Skeletal muscle satellite cell (primary cell): ENCODE results near the gene ESRRB.

Source experiments
- H3K27me3 ChIP-seq: 2 replicates; pipeline ENCODE4 v1.7.0; 2013; ENCODE audit warnings: low read length; ENCODE audit not compliant: control insufficient read depth, insufficient read depth
- H3K36me3 ChIP-seq: 2 replicates; pipeline ENCODE4 v1.7.0; 2013; ENCODE audit warnings: mild to moderate bottlenecking, control low read depth, low read length; ENCODE audit not compliant: insufficient read depth
- H3K4me1 ChIP-seq: 2 replicates; pipeline ENCODE4 v1.7.0; 2013; ENCODE audit warnings: low read length; ENCODE audit not compliant: control insufficient read depth, insufficient read depth
- H3K4me2 ChIP-seq: 2 replicates; pipeline ENCODE4 v1.7.0; 2013; ENCODE audit warnings: mild to moderate bottlenecking, low read length
- H3K4me3 ChIP-seq: 2 replicates; pipeline ENCODE4 v1.7.0; 2013; ENCODE audit warnings: low read length
- H3K9ac ChIP-seq: 2 replicates; pipeline ENCODE4 v1.7.0; 2013; ENCODE audit warnings: mild to moderate bottlenecking, low read depth, low read length, moderate library complexity
- H3K9me3 ChIP-seq: replicated peaks from 2 replicates; pipeline ENCODE4 v1.7.0; 2013; ENCODE audit warnings: mild to moderate bottlenecking, control low read depth, low read length

The ESRRB gene

GRCh38 chr14:76490735-76491134 is 114.8 kb downstream of the ESRRB start:
- Histone ChIP-seq H3K27me3 (peaks cover 3% of the 10 kb centered on the region), H3K9me3 (no peaks in the 10 kb centered on the region), H3K4me1 (no peaks in the 10 kb centered on the region), H3K4me3 (no peak overlapping the region), H3K36me3 (no peaks in the 10 kb centered on the region), H3K4me2 (no peak overlapping the region), H3K9ac (no peak overlapping the region)

GRCh38 chr14:76491172-76491930 is 115.4 kb downstream of the ESRRB start:
- H3K36me3 ChIP-seq: no peaks in the 10 kb centered on the region
- H3K9me3 ChIP-seq: no peaks in the 10 kb centered on the region
- H3K4me2 ChIP-seq: no peak overlapping the region
- H3K27me3 ChIP-seq: peaks cover 3% of the 10 kb centered on the region
- H3K4me1 ChIP-seq: no peaks in the 10 kb centered on the region
- H3K4me3 ChIP-seq: no peak overlapping the region
- H3K9ac ChIP-seq: no peak overlapping the region

- Histone ChIP-seq H3K4me2 (no peak overlapping the region), H3K9ac (no peak overlapping the region), H3K27me3 (no peaks in the 10 kb centered on the region), H3K4me3 (no peak overlapping the region), H3K4me1 (no peaks in the 10 kb centered on the region), H3K36me3 (no peaks in the 10 kb centered on the region), H3K9me3 (no peaks in the 10 kb centered on the region)
These were observed 120.0 kb downstream of the ESRRB start for GRCh38 chr14:76495983-76496382.

DNA sequence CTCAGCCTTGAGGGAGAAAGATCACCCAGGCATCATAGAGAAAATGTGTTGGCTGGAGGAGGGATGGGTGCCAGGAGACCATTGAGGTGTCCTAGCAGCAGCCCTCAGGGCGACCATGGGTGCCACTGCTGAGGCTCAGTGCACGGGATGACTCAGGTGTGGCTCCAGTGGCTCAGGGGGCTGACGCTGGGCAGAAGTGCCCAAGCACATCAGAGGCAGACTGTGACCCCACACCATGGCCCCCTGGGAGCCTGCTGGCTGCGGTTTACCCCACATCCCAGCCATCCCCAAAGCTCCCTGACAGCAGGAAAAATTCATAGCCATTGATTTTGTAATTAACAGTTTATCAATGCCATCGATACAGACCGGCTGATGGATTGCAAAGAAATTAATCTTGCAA is 120.7 kb downstream of the ESRRB start:
- no peaks in the 10 kb centered on the region for H3K27me3 ChIP-seq
- H3K36me3 ChIP-seq: no peaks in the 10 kb centered on the region
- H3K9me3 ChIP-seq: no peaks in the 10 kb centered on the region

DNA sequence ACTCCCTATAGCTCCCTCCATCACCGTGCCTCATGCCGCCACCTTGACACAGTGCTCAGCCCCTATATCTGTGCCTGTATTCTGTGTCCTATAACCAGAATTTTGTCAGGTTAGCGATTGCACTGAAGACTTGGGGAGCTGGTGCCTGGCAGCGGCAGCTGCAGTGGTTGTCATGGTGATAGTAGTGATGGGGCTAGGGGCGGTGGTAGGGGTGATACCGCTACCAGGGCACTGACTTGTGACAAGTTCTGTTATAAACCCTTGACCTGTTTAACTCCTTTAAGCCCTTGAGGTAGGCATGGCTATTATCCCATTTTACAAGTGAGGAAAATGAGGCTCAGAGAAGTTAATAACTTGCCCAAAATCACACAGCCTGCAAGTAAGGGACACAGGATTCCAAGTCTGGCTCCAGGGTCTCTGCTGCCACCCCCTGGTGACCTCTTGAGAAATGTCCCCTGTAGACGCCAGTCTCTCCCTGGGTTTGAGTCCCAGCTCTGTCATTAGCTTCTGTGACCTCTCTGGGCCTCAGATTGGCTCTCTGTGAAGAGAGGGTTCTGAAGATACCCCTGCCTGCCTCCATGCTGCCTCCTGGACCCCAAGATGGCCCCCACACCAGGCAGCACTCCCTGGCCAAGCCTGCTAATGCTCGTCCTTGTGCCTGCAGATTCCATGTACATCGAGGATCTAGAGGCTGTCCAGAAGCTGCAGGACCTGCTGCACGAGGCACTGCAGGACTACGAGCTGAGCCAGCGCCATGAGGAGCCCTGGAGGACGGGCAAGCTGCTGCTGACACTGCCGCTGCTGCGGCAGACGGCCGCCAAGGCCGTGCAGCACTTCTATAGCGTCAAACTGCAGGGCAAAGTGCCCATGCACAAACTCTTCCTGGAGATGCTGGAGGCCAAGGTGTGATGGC is 121.9 kb downstream of the ESRRB start:
- no peak overlapping the region for H3K4me2 ChIP-seq
- no peaks in the 10 kb centered on the region for H3K36me3 ChIP-seq
- H3K9ac ChIP-seq: no peak overlapping the region
- no peaks in the 10 kb centered on the region for H3K4me1 ChIP-seq
- no peaks in the 10 kb centered on the region for H3K27me3 ChIP-seq
- H3K4me3 ChIP-seq: no peak overlapping the region
- no peaks in the 10 kb centered on the region for H3K9me3 ChIP-seq

More for the DNA sequence above, 120.7 kb downstream of the ESRRB start:
- no peak overlapping the region for H3K9ac ChIP-seq
- H3K4me3 ChIP-seq: no peak overlapping the region
- H3K4me1 ChIP-seq: no peaks in the 10 kb centered on the region
- H3K4me2 ChIP-seq: no peak overlapping the region

DNA sequence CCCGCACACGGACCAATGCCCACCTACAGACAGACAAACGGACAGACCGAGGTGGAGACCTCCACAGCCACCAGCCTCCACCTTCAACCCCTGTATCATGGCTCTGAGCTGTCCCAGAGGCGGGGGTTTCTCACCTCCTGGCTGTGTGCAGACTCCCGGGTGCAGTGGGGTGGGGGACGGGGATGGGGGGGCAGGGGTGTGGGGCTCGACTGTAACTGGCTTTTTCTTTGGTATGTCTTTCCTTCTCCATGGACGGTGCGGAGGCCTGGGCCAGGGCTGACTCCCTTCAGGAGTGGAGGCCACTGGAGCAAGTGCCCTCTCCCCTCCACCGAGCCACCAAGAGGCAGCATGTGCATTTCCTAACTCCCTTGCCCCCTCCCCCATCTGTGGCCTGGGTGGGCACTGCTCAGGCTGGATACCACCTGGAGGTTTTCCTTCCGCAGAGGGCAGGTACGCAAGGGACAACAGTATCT is 122.6 kb downstream of the ESRRB start:
- Histone ChIP-seq H3K4me3 (no peak overlapping the region), H3K9ac (no peak overlapping the region), H3K9me3 (no peaks in the 10 kb centered on the region), H3K27me3 (no peaks in the 10 kb centered on the region), H3K4me1 (no peaks in the 10 kb centered on the region), H3K36me3 (no peaks in the 10 kb centered on the region), H3K4me2 (no peak overlapping the region)

DNA sequence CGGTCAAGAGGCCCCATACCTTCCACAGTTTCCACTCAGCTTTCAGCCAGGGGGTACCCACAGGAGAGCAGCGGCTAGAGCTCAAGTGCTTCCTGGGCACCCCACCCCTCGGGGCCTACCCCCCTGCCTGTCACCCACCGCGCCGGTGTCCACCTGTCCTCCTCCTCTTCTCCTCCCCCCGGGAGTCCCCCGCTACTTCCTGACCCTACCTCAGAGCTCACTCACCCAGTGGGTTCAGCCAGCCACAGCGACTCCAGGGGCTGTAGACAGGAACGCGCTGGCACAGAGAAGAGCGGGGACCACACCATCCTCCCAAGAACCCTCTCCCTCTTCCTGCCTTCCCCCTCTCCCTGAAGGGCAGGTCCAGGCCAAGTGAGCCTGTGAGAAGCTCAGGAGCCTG is 123.0 kb downstream of the ESRRB start:
- Histone ChIP-seq H3K4me2 (no peak overlapping the region), H3K9ac (no peak overlapping the region), H3K4me1 (no peaks in the 10 kb centered on the region), H3K36me3 (no peaks in the 10 kb centered on the region), H3K4me3 (no peak overlapping the region), H3K27me3 (no peaks in the 10 kb centered on the region), H3K9me3 (no peaks in the 10 kb centered on the region)

GRCh38 chr14:76499399-76499798 is 123.5 kb downstream of the ESRRB start:
- Histone ChIP-seq H3K4me2 (no peak overlapping the region), H3K4me3 (no peak overlapping the region), H3K4me1 (no peaks in the 10 kb centered on the region), H3K9me3 (no peaks in the 10 kb centered on the region), H3K36me3 (no peaks in the 10 kb centered on the region), H3K27me3 (no peaks in the 10 kb centered on the region), H3K9ac (no peak overlapping the region)

- Histone ChIP-seq H3K4me2 (no peak overlapping the region), H3K4me1 (no peaks in the 10 kb centered on the region), H3K4me3 (no peak overlapping the region), H3K9me3 (no peaks in the 10 kb centered on the region), H3K9ac (no peak overlapping the region), H3K36me3 (no peaks in the 10 kb centered on the region), H3K27me3 (no peaks in the 10 kb centered on the region)
These were observed 124.1 kb downstream of the ESRRB start for GRCh38 chr14:76500011-76500410.

GRCh38 chr14:76500480-76500879 is 124.5 kb downstream of the ESRRB start:
- Histone ChIP-seq H3K4me1 (no peaks in the 10 kb centered on the region), H3K4me3 (no peak overlapping the region), H3K4me2 (no peak overlapping the region), H3K9ac (no peak overlapping the region), H3K9me3 (no peaks in the 10 kb centered on the region), H3K27me3 (no peaks in the 10 kb centered on the region), H3K36me3 (no peaks in the 10 kb centered on the region)

GRCh38 chr14:76501156-76501720 is 125.3 kb downstream of the ESRRB start:
- H3K9me3 ChIP-seq: no peaks in the 10 kb centered on the region
- H3K4me1 ChIP-seq: no peaks in the 10 kb centered on the region
- no peak overlapping the region for H3K4me2 ChIP-seq
- H3K4me3 ChIP-seq: no peak overlapping the region
- H3K9ac ChIP-seq: no peak overlapping the region
- H3K27me3 ChIP-seq: no peaks in the 10 kb centered on the region
- no peaks in the 10 kb centered on the region for H3K36me3 ChIP-seq
